Uterus (tissue), 4 donors: ENCODE measurements around the gene C3orf18. TPM values are rescaled to one million over a fixed set of nuclear protein-coding genes. Genes with fewer than 3 reads are reported as not detected.

Experiments used
- DNase-seq, 2 donors: peaks; one replicate each; pipeline ENCODE4 v3.0.0-alpha.2; 2019 to 2020
- H3K27ac ChIP-seq, 2 donors: fragments of 200-600 bp; sonication (generic); 1 replicate in 1 of 2; 2 replicates in 1 of 2; pipeline ENCODE4 v1.5.1; 2016 to 2018
- H3K27me3 ChIP-seq, 2 donors: fragments of 200-600 bp; sonication (generic); one replicate each; pipeline ENCODE4 v1.5.1; 2018 to 2019; ENCODE audit warnings: control low read depth in 1 of 2
- H3K36me3 ChIP-seq, 2 donors: fragments of 200-600 bp; sonication (generic); one replicate each; pipeline ENCODE4 v1.5.1; 2019; ENCODE audit warnings: control low read depth in 1 of 2
- H3K4me1 ChIP-seq, 2 donors: fragments of 200-600 bp; sonication (generic); one replicate each; pipeline ENCODE4 v1.5.1; 2018 to 2019; ENCODE audit warnings: control low read depth in 1 of 2
- H3K4me3 ChIP-seq, 2 donors: fragments of 200-600 bp; sonication (generic); 1 replicate in 1 of 2; 2 replicates in 1 of 2; pipeline ENCODE4 v1.5.1; 2018 to 2019; ENCODE audit warnings: mild to moderate bottlenecking in 1 of 2
- H3K9me3 ChIP-seq, 2 donors: fragments of 200-600 bp; sonication (generic); one replicate each; pipeline ENCODE4 v1.5.1; 2019; ENCODE audit warnings: control low read depth in 1 of 2
- POLR2A ChIP-seq, 2 donors: fragments of 450-650 bp; IDR thresholded peaks; one replicate each; pipeline ENCODE4 v1.6.1; 2016; ENCODE audit warnings: antibody characterized with exemption in 2 of 2, mild to moderate bottlenecking in 1 of 2, moderate library complexity in 1 of 2
- intact Hi-C: fragments of 100-400 bp; cut with DNase I; formaldehyde crosslinking; loops from one replicate; pipeline ENCODE4 v1.15.1; 2023; ENCODE audit warnings: low total_unique reads
- total RNA-seq, 4 donors: library from RNA; depleted of rRNA in 3 of 4; stranded (reverse); fragments of >200 nt in 3 of 4; gene quantifications; one replicate each; pipeline versions ENCODE4 v1.1.0 to v1.2.4, GENCODE V29; 2014 to 2023
- TF ChIP-seq, protein P1 (sequence below), 4 experiments: fragments of 200-600 bp in 2 of 4; fragments of 450-650 bp in 2 of 4; sonication (generic) in 2 of 4; IDR thresholded peaks; one replicate each; pipeline ENCODE4 v1.5.1; 2016 to 2019; ENCODE audit warnings: antibody characterized with exemption in 4 of 4, mild to moderate bottlenecking in 2 of 4, moderate library complexity in 1 of 4
- donor health status: DM: yes; HTN: yes; CAD: no.

The C3orf18 gene
- total RNA-seq, 4 donors from 2014 or later, result 7.1 to 21.0 (median 20.7) TPM

DNA sequence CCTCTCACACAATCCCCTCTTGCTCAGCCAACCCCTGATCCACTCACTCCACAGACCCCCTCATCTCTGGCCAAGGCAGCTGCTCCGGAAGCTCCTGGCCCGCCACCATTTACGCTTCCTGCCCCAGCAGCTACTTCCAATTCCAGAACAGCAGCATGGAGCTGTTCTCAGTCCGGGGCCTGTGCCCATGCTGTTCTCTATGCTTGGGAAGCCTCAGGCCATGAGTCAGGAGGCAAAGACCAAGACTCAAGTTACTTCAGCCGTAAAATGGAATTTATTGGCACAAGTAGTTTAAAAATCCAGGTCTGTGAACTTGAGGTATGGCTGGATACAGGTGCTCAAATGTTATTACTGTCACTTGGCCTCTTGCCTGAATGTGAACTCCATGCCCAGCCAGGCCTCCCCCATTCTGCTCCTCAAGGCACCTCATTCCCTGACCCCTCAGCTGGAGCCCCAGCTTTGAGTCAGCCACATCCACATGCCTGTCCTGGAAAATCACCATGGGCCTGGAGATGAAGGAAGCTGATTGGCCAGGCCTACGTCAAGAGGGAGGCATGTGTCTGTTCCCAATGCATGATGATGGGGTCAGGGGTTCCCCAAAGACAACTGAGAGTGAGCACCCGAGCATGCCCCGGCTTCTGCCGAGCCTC lies 32.7 kb downstream of the C3orf18 start:
- TF ChIP-seq POLR2A (IDR thresholded peaks at IDR 0.05), result no peak
- TF ChIP-seq, protein P1, sequence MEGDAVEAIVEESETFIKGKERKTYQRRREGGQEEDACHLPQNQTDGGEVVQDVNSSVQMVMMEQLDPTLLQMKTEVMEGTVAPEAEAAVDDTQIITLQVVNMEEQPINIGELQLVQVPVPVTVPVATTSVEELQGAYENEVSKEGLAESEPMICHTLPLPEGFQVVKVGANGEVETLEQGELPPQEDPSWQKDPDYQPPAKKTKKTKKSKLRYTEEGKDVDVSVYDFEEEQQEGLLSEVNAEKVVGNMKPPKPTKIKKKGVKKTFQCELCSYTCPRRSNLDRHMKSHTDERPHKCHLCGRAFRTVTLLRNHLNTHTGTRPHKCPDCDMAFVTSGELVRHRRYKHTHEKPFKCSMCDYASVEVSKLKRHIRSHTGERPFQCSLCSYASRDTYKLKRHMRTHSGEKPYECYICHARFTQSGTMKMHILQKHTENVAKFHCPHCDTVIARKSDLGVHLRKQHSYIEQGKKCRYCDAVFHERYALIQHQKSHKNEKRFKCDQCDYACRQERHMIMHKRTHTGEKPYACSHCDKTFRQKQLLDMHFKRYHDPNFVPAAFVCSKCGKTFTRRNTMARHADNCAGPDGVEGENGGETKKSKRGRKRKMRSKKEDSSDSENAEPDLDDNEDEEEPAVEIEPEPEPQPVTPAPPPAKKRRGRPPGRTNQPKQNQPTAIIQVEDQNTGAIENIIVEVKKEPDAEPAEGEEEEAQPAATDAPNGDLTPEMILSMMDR (IDR thresholded peaks at IDR 0.05), result no peak
- no peak overlapping the region for H3K27ac ChIP-seq
- no peak for DNase-seq

DNA sequence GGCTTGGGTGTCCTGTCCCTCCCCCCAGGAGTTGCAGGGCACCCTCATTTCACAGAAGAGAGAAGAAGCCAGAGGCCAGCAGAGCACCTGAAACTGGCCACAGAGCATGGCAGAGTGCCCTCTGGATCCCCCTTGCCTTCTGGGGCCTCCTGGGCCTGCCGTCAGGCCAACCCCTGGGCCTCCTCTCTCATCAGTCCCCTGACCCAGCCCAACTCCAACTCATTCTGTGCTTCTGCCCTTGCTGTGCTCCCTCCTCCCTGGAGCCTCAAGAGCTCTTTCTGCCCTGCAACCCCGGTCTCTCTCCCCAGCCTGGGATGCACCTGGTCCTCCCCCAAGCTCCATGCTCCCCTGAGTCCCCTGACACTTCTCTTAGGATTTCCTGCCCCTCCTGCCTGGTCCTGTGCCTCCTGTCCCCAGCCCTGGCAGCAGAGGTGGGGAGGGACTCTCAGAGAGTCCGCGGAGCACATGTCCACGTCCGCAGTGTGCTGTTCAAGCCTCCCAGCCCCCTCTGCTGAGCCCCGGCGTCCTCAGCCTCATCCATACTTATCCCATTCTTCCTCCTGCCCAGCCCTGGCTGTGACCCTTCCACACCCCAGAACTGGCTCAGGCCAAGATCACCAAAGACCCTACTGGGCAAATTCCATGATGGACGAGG lies 33.6 kb downstream of the C3orf18 start:
- H3K4me1 ChIP-seq, result no peaks in the 10 kb centered on the region
- intact Hi-C loops, result no loop called here
- H3K27ac ChIP-seq, result no peak overlapping the region
- H3K9me3 ChIP-seq, result no peaks in the 10 kb centered on the region
- TF ChIP-seq, protein P1 (IDR thresholded peaks at IDR 0.05), result no peak
- no peak for TF ChIP-seq POLR2A (IDR thresholded peaks at IDR 0.05)
- no peak for DNase-seq
- H3K36me3 ChIP-seq, result no peaks in the 10 kb centered on the region
- no peaks in the 10 kb centered on the region for H3K27me3 ChIP-seq
- H3K4me3 ChIP-seq, result no peak overlapping the region

More for the DNA sequence above, 32.7 kb downstream of the C3orf18 start:
- H3K4me3 ChIP-seq, result no peak overlapping the region
- no peaks in the 10 kb centered on the region for H3K4me1 ChIP-seq
- H3K27me3 ChIP-seq, result no peaks in the 10 kb centered on the region
- no peaks in the 10 kb centered on the region for H3K36me3 ChIP-seq
- intact Hi-C loops, result no loop called here
- H3K9me3 ChIP-seq, result no peaks in the 10 kb centered on the region

DNA sequence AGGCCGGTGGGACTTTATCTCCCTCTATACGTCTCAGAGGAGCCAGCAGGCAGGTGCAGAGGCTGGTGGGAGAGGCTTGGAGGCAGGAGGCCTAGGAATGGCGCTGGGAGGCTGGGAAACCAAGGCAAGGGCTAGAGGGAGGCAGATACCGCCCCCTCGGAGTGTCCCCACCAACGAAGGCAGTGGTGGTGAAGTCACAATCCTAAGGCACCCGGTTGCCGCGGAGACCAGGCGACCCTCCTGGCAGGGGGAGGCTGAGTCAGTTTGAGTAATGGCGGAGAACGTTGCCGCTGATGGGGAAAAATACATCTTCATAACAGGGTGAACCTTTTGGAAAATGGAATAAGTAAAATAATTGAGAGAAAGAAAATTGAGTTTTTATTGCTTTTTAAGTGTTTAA lies 34.2 kb downstream of the C3orf18 start:
- intact Hi-C loops, result no loop called here
- no peak overlapping the region for H3K4me3 ChIP-seq
- no peaks in the 10 kb centered on the region for H3K27me3 ChIP-seq
- no peak overlapping the region for H3K27ac ChIP-seq
- TF ChIP-seq, protein P1 (IDR thresholded peaks at IDR 0.05), result no peak
- no peak for TF ChIP-seq POLR2A (IDR thresholded peaks at IDR 0.05)
- no peak for DNase-seq
- no peaks in the 10 kb centered on the region for H3K9me3 ChIP-seq
- H3K36me3 ChIP-seq, result no peaks in the 10 kb centered on the region
- no peaks in the 10 kb centered on the region for H3K4me1 ChIP-seq

DNA sequence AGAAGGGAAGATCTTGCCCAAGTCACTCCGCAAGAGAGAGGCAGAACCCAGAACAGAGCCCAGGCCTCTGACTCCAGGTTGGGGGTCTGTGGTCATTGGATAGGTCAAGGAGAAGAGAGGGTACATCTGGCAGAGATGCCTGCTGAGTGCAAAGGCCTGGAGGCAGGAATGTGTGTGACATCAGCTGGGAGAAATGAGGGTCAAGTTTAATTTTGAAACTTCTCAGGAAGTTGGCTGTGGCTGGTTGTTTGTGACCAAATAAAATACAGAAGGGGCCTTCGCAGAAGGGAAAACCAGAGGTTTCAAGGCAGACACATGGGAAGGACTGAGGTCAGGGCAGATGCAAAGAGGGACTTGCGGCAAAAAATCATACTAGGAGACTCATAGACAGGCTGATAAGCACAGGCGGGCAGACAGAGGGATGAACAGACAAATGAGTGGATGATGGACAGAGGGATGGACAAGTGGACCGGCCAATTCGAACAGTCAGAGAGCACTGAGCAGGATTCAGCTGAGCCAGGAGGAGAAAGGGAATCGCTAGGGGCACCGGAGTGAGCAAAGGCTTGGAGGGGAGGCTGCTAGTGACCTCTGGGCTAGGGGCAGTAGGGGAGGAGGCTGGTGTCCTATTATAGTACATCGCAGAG lies 35.4 kb downstream of the C3orf18 start:
- Histone ChIP-seq H3K9me3 (no peaks in the 10 kb centered on the region), H3K4me1 (no peaks in the 10 kb centered on the region), H3K27me3 (no peaks in the 10 kb centered on the region), H3K36me3 (no peaks in the 10 kb centered on the region), H3K27ac (no peak overlapping the region), H3K4me3 (no peak overlapping the region)
- TF ChIP-seq, protein P1 (IDR thresholded peaks at IDR 0.05), result no peak
- TF ChIP-seq POLR2A (IDR thresholded peaks at IDR 0.05), result no peak
- DNase-seq, result no peak
- intact Hi-C loops, result no loop called here

DNA sequence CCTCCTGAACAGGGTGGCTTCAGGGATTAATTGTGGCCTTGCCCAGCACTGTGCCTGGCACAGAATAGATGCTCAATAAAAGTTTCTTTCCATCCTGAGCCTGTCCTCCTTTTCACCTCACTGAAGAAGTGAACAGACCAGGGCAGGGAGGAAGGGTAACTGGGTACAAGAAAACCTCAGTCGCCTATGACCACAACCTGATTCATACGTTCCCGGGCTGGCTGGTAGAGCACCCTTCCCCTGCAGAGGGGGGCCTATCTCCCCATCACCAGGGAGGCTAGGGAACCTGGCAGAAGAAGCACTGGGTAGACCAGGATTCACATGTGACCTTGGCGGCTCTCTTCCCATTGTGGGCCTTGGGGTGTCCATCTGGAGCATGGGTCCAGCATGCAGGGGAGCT lies 36.3 kb downstream of the C3orf18 start:
- H3K27ac ChIP-seq, result no peak overlapping the region
- intact Hi-C loops, result no loop called here

More for the DNA sequence above, 36.3 kb downstream of the C3orf18 start:
- Histone ChIP-seq H3K4me1 (no peaks in the 10 kb centered on the region), H3K36me3 (no peaks in the 10 kb centered on the region), H3K27me3 (no peaks in the 10 kb centered on the region), H3K9me3 (no peaks in the 10 kb centered on the region), H3K4me3 (no peak overlapping the region)
- TF ChIP-seq, protein P1 (IDR thresholded peaks at IDR 0.05), result no peak
- no peak for TF ChIP-seq POLR2A (IDR thresholded peaks at IDR 0.05)
- no peak for DNase-seq
